HG03066 (cell line): ENCODE results near the gene ZEB1.
"Not testable (repeated sequence)": the region's sequence is repeated elsewhere in the genome, so short reads cannot be mapped to it uniquely, and the experiment has no call there.

Experiments used
- ATAC-seq: cut with Tn5 transposase; IDR thresholded peaks from one replicate; pipeline ENCODE4 v1.9.1; 2021; ENCODE audit warnings: low read depth; ENCODE audit not compliant: unreplicated experiment

ZEB1 gene

GRCh38 chr10:31479752-31480151 is 160.7 kb downstream of the ZEB1 start:
- ATAC-seq = no peak

GRCh38 chr10:31483546-31483945 is 164.5 kb downstream of the ZEB1 start:
- ATAC-seq = no peak

- ATAC-seq = no peak
Observed at GRCh38 chr10:31484431-31485135, 165.6 kb downstream of the ZEB1 start.

- no peak for ATAC-seq
Observed at GRCh38 chr10:31490858-31491504, 172.0 kb downstream of the ZEB1 start.

- ATAC-seq = no peak
Observed at GRCh38 chr10:31507427-31507826, 188.4 kb downstream of the ZEB1 start.

GRCh38 chr10:31508234-31508633 is 189.2 kb downstream of the ZEB1 start:
- ATAC-seq = no peak

GRCh38 chr10:31508882-31509281 is 189.9 kb downstream of the ZEB1 start:
- no peak for ATAC-seq

- no peak for ATAC-seq
Observed at GRCh38 chr10:31509989-31510388, 191.0 kb downstream of the ZEB1 start.

GRCh38 chr10:31515116-31515515 is 196.1 kb downstream of the ZEB1 start:
- ATAC-seq = no peak

- no peak for ATAC-seq
Observed at GRCh38 chr10:31515819-31516402, 196.9 kb downstream of the ZEB1 start.

GRCh38 chr10:31520986-31521831 is 202.2 kb downstream of the ZEB1 start:
- no peak for ATAC-seq

- ATAC-seq = no peak
Observed at GRCh38 chr10:31522820-31523219, 203.8 kb downstream of the ZEB1 start.

- ATAC-seq = no peak
Observed at GRCh38 chr10:31524460-31524859, 205.4 kb downstream of the ZEB1 start.

GRCh38 chr10:31526178-31526577 is 207.2 kb downstream of the ZEB1 start:
- no peak for ATAC-seq

GRCh38 chr10:31526681-31527080 is 207.7 kb downstream of the ZEB1 start:
- no peak for ATAC-seq

GRCh38 chr10:31528831-31529230 is 209.8 kb downstream of the ZEB1 start:
- no peak for ATAC-seq

GRCh38 chr10:31536302-31536701 is 217.3 kb downstream of the ZEB1 start:
- ATAC-seq = no peak

GRCh38 chr10:31549896-31550295 is 230.9 kb downstream of the ZEB1 start:
- no peak for ATAC-seq

GRCh38 chr10:31554556-31554955 is 235.5 kb downstream of the ZEB1 start:
- ATAC-seq = no peak

- no peak for ATAC-seq
Observed at GRCh38 chr10:31557854-31558253, 238.8 kb downstream of the ZEB1 start.

GRCh38 chr10:31568252-31568861 is 249.3 kb downstream of the ZEB1 start:
- not testable (repeated sequence) for ATAC-seq
